ENCODE measurements around the gene ANAPC4. TPM values are rescaled to one million over a fixed set of nuclear protein-coding genes. Genes with fewer than 3 reads are reported as not detected.

Gene ANAPC4
- total and polyA plus RNA-seq, 2 of the 4 experiments (the other 2 are of a cell fraction): 12.4 to 18.3 TPM

DNA sequence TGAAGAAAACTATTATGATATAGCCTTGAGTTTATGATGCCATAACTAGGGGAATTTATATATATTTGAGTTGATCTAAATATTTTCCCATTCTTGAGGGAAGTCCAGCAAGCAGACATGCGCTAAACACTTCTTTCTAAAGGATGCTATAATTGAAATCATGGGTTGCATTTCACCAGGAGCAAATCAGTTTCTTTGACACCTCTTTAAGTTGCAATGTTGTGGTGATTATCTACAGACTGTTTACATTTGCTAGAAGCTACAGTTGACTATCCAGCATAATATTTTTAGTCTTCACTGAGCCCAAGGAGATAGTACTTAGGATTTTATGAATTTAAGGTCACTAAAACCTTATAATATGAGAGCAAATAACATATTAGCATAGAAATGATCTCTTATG is 43.9 kb downstream of the ANAPC4 start:
- no peak for TF ChIP-seq RFX5 (IDR thresholded peaks at IDR 0.05; ENCODE audit: low read depth, low read length)
- TF ChIP-seq FOS (IDR thresholded peaks at IDR 0.05; ENCODE audit: low read depth, low read length): no peak
- no peak for TF ChIP-seq BHLHE40 (IDR thresholded peaks at IDR 0.05; ENCODE audit: low read depth, low read length)
- no peak for TF ChIP-seq NFE2L2 (IDR thresholded peaks at IDR 0.05; ENCODE audit: low read depth, low read length)
- TF ChIP-seq, protein P1, sequence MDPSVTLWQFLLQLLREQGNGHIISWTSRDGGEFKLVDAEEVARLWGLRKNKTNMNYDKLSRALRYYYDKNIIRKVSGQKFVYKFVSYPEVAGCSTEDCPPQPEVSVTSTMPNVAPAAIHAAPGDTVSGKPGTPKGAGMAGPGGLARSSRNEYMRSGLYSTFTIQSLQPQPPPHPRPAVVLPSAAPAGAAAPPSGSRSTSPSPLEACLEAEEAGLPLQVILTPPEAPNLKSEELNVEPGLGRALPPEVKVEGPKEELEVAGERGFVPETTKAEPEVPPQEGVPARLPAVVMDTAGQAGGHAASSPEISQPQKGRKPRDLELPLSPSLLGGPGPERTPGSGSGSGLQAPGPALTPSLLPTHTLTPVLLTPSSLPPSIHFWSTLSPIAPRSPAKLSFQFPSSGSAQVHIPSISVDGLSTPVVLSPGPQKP (IDR thresholded peaks at IDR 0.05; ENCODE audit: borderline replicate concordance, low read depth, low read length): no peak
- no peak for TF ChIP-seq POLR2A (IDR thresholded peaks at IDR 0.05; ENCODE audit: low read depth, low read length)
- no peak for TF ChIP-seq RCOR1 (IDR thresholded peaks at IDR 0.05; ENCODE audit: insufficient replicate concordance, low read length)
- TF ChIP-seq CHD1 (IDR thresholded peaks at IDR 0.05; ENCODE audit: low read depth, low read length): no peak
- TF ChIP-seq SMC3 (IDR thresholded peaks at IDR 0.05; ENCODE audit: low read depth, low read length): no peak
- TF ChIP-seq CEBPB (IDR thresholded peaks at IDR 0.05; ENCODE audit: low read depth, low read length): no peak
- TF ChIP-seq MAFK (IDR thresholded peaks at IDR 0.05; ENCODE audit: low read depth, low read length): no peak
- TF ChIP-seq MXI1 (IDR thresholded peaks at IDR 0.05; ENCODE audit: borderline replicate concordance, low read depth, low read length): no peak
- TF ChIP-seq MAZ (IDR thresholded peaks at IDR 0.05; ENCODE audit: borderline replicate concordance, low read depth, low read length): no peak
- Histone ChIP-seq H3K27ac (ENCODE audit: insufficient read depth, low read length) (no peak overlapping the region), H3K9me3 (ENCODE audit: control insufficient read depth, insufficient read depth, low read length) (no peaks in the 10 kb centered on the region), H2AK9ac (replicated peaks; ENCODE audit: low read depth, low read length, poor library complexity) (no peak overlapping the region), H3K56ac (ENCODE audit: extremely low read depth, insufficient read depth, low read length) (no peak overlapping the region), H3K79me1 (ENCODE audit: low read depth in 1 of 2, low read length in 2 of 2) (no peaks in the 10 kb centered on the region), H3K23ac (ENCODE audit: low read depth, low read length) (no peak overlapping the region), H3K4ac (ENCODE audit: low read depth, low read length) (no peak overlapping the region), H3K27me3 (ENCODE audit: control insufficient read depth, insufficient read depth, low read length) (no peaks in the 10 kb centered on the region), H4K8ac (ENCODE audit: low read depth in 2 of 2, low read length in 2 of 2) (no peak overlapping the region), H2AFZ (replicated peaks; ENCODE audit: low read length, poor library complexity) (no peak overlapping the region), H3K36me3 (ENCODE audit: control insufficient read depth, insufficient read depth, low read length) (peaks cover 8% of the 10 kb centered on the region; the same call in 1 of the 2 replicates), H3K9me1 (ENCODE audit: insufficient read depth, low read length) (no peaks in the 10 kb centered on the region; the same call in 1 of the 2 replicates), H3K14ac (replicated peaks; ENCODE audit: low read depth, low read length) (no peak overlapping the region), H3K4me3 (ENCODE audit: insufficient read depth, low read depth, low read length) (no peak overlapping the region), H3K4me1 (ENCODE audit: control insufficient read depth, insufficient read depth, low read length) (no peaks in the 10 kb centered on the region), H4K20me1 (ENCODE audit: insufficient read depth, low read length) (no peaks in the 10 kb centered on the region), H2AK5ac (ENCODE audit: low read depth, low read length) (no peak overlapping the region), H2BK15ac (ENCODE audit: low read depth, low read length) (no peak overlapping the region), H3K9ac (ENCODE audit: low read depth, low read length) (no peak overlapping the region), H4K5ac (ENCODE audit: low read depth, low read length) (no peak overlapping the region), H3K4me2 (ENCODE audit: low read depth, low read length) (no peak overlapping the region), H3K18ac (ENCODE audit: low read depth, low read length) (no peak overlapping the region), H2BK5ac (ENCODE audit: low read depth, low read length, poor library complexity, severe bottlenecking) (no peak overlapping the region), H2BK20ac (ENCODE audit: low read depth, low read length) (no peak overlapping the region), H2BK120ac (ENCODE audit: low read depth, low read length) (no peak overlapping the region), H4K91ac (ENCODE audit: insufficient read depth, low read depth, low read length) (no peak overlapping the region)
- dilution Hi-C loops (cut with HindIII; ENCODE audit: low sequenced_read_pairs, unreplicated experiment): no loop called here
- in situ Hi-C loops (cut with MboI; ENCODE audit: low sequenced_read_pairs): no loop called here
- WGBS, 2 experiments (ENCODE audit: extremely low coverage in 2 of 2, insufficient read length in 1 of 2): no CpG with 5 or more reads among the region's 1 CpG
- intact Hi-C loops (cut with micrococcal nuclease): no loop called here
- CTCF ChIA-PET: interaction anchor here (0.9 to 1.1 kb wide), 2 partner anchors 13 to 19 kb away, joined by 3 read pairs; no protein-coding TSS in a partner anchor
- no TSS peak for BruUV-seq (replicated peaks)
- POLR2A ChIA-PET (ENCODE audit: unreplicated experiment): no interaction called here
- ATAC-seq (ENCODE audit: low read depth) (no peak), DNase-seq (no peak)
